GM10248 (cell line): Measurements from ENCODE around the gene MRS2.
A peak's percentile ranks its signal among the peaks of the same experiment; 100 is the strongest.
"Not testable (repeated sequence)": the region's sequence is repeated elsewhere in the genome, so short reads cannot be mapped to it uniquely, and the experiment has no call there.

Experiments used
- CTCF ChIA-PET: fragments of 300-600 bp; sonication (Branson Sonifier 250); formaldehyde crosslinking; extraction: SDS; loops from one replicate; lab custom pipeline; 2021; ENCODE audit warnings: antibody characterized with exemption; lab: Yijun Ruan, JAX
- POLR2A ChIA-PET: fragments of 350-650 bp; sonication (Branson Sonifier 250); formaldehyde crosslinking; extraction: SDS; loops from one replicate; lab custom pipeline; 2020; ENCODE audit warnings: antibody characterized with exemption; lab: Yijun Ruan, JAX
- DNase-seq: peaks from one replicate; pipeline ENCODE4 v3.0.0; 2012; ENCODE audit errors: extremely low spot score
- TF ChIP-seq, protein P1 (sequence below): IDR thresholded peaks from 2 replicates; pipeline ENCODE4 v1.5.1; 2012; ENCODE audit warnings: mild to moderate bottlenecking, low read depth; ENCODE audit errors: extremely low read depth, missing control alignments, control extremely low read depth

The MRS2 gene

GRCh38 chr6:24391756-24392405, 10.9 kb upstream of the MRS2 start:
- TF ChIP-seq, protein P1, sequence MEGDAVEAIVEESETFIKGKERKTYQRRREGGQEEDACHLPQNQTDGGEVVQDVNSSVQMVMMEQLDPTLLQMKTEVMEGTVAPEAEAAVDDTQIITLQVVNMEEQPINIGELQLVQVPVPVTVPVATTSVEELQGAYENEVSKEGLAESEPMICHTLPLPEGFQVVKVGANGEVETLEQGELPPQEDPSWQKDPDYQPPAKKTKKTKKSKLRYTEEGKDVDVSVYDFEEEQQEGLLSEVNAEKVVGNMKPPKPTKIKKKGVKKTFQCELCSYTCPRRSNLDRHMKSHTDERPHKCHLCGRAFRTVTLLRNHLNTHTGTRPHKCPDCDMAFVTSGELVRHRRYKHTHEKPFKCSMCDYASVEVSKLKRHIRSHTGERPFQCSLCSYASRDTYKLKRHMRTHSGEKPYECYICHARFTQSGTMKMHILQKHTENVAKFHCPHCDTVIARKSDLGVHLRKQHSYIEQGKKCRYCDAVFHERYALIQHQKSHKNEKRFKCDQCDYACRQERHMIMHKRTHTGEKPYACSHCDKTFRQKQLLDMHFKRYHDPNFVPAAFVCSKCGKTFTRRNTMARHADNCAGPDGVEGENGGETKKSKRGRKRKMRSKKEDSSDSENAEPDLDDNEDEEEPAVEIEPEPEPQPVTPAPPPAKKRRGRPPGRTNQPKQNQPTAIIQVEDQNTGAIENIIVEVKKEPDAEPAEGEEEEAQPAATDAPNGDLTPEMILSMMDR, result peak; percentile 4
- ChIA-PET POLR2A (no interaction called here), CTCF (interaction anchor here (1.6 to 2.0 kb wide), 3 partner anchors 11 to 108 kb away, joined by 4 to 8 read pairs (median 5); partner anchors contain the start of gene MRS2)
- peak; percentile 58 for DNase-seq

- ChIA-PET CTCF (interaction anchor here (1.3 kb wide), 1 partner anchor 13 kb away, joined by 3 read pairs; no protein-coding TSS in a partner anchor), POLR2A (no interaction called here)
- TF ChIP-seq, protein P1, result no peak
- no peak for DNase-seq
These were observed 8.5 kb upstream of the MRS2 start for GRCh38 chr6:24394061-24394779.

DNA sequence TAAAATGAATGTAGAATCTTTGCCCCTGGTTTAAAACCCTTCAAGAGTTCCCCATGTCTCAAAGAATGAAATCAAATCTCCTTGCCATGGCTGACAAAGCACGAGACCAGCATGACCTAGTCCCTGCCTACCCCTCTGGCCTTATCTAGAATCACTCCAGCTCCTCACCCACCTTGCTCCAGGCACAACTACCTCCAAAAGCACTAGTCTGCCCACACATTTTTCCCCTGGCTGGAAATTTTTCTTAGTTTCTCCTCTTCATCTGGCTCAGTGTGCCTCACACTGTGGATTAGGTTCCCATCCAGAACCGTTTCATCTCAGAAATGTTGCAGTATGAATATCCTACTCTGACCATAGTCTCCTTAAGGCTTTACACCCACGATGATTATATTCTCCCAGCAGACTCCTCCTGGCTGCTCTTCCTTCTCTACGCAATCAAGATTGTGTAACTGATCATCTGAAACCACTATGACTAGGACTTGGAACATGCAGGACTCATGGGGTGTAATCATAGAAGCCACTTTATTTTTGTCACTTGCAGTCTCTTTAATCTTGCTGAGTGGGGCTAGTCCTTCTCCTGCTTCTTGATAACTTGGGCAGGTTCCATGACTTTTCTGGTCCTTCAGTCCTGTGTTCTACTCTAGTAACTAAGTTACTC, 7.8 kb upstream of the MRS2 start:
- TF ChIP-seq, protein P1, result no peak
- CTCF ChIA-PET, result no interaction called here
- no peak for DNase-seq
- POLR2A ChIA-PET, result no interaction called here

- ChIA-PET POLR2A (no interaction called here), CTCF (interaction anchor here (0.9 to 1.9 kb wide), 2 partner anchors 10 to 114 kb away, joined by 3 to 6 read pairs; no protein-coding TSS in a partner anchor)
- no peak for DNase-seq
- TF ChIP-seq, protein P1, result no peak
These were observed 5.9 kb upstream of the MRS2 start for GRCh38 chr6:24396824-24397223.

GRCh38 chr6:24397631-24398030, 5.1 kb upstream of the MRS2 start:
- ChIA-PET CTCF (no interaction called here), POLR2A (no interaction called here)

DNA sequence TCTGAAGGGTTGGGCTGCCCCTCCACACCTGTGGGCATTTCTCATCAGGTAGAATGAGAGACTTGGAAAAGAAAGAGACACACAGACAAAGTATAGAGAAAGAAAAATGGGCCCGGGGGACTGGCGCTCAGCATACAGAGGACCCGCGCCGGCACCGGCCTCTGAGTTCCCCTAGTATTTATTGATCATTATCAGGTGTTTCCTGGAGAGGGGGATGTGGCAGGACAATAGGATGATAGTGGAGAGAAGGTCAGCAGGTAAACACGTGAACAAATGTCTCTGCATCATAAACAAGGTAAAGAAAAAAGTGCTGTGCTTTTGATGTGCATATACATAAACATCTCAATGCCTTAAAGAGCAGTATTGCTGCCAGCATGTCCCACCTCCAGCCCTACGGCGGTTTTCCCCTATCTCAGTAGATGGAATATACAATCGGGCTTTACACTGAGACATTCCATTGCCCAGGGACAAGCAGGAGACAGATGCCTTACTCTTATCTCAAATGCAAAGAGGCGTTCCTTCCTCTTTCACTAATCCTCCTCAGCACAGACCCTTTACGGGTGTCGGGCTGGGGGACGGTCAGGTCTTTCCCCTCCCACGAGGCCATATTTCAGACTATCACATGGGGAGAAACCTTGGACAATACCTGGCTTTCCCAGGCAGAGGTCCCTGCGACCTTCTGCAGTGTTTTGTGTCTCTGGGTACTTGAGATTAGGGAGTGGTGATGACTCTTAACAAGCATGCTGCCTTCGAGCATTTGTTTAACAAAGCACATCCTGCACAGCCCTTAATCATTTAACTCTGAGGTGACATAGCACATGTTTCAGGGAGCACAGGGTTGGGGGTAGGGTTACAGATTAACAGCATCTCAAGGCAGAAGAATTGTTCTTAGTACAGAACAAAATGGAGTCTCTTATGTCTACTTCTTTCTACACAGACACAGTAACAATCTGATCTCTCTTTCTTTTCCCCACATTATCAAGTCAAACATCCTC, 2.4 kb upstream of the MRS2 start:
- POLR2A ChIA-PET, DNase-seq: not testable (repeated sequence)
- CTCF ChIA-PET, result interaction anchor here (1.0 kb wide), 1 partner anchor 172 kb away, joined by 3 read pairs; no protein-coding TSS in a partner anchor

More at GRCh38 chr6:24397631-24398030, 5.1 kb upstream of the MRS2 start:
- TF ChIP-seq, protein P1, result no peak
- DNase-seq, result no peak
